Measurements from ENCODE around the gene RER1.

The RER1 gene

GRCh38 chr1:2447276-2448097 is 55.8 kb downstream of the RER1 start:
- no peak for TF ChIP-seq CTCF (conservative IDR thresholded peaks at IDR 0.05; ENCODE audit: low read depth, low read length)
- H3K4me2 ChIP-seq: no peak overlapping the region
- no peaks in the 10 kb centered on the region for H3K36me3 ChIP-seq (ENCODE audit: insufficient read depth)
- no peaks in the 10 kb centered on the region for H3K79me2 ChIP-seq (ENCODE audit: insufficient read depth, low read depth)
- H3K4me3 ChIP-seq (IDR thresholded peaks at IDR 0.05; ENCODE audit: insufficient read depth, low read depth, low read length): no peak overlapping the region
- no peaks in the 10 kb centered on the region for H4K20me1 ChIP-seq (ENCODE audit: insufficient read depth)
- no peak overlapping the region for H2AFZ ChIP-seq (ENCODE audit: low read depth)
- H3K27me3 ChIP-seq (ENCODE audit: insufficient read depth, low read depth): peaks cover 85% of the 10 kb centered on the region
- H3K4me1 ChIP-seq (ENCODE audit: low read depth, poor library complexity, severe bottlenecking): no peaks in the 10 kb centered on the region
- H3K9ac ChIP-seq: no peak overlapping the region
- H3K27ac ChIP-seq: no peak overlapping the region

GRCh38 chr1:2448098-2448445 is 56.4 kb downstream of the RER1 start:
- no peak overlapping the region for H3K27ac ChIP-seq
- H3K4me3 ChIP-seq (IDR thresholded peaks at IDR 0.05; ENCODE audit: insufficient read depth, low read depth, low read length): no peak overlapping the region
- no peak for TF ChIP-seq CTCF (conservative IDR thresholded peaks at IDR 0.05; ENCODE audit: low read depth, low read length)
- no peaks in the 10 kb centered on the region for H4K20me1 ChIP-seq (ENCODE audit: insufficient read depth)
- H3K9ac ChIP-seq: no peak overlapping the region
- H2AFZ ChIP-seq (ENCODE audit: low read depth): no peak overlapping the region
- H3K4me2 ChIP-seq: no peak overlapping the region
- H3K79me2 ChIP-seq (ENCODE audit: insufficient read depth, low read depth): no peaks in the 10 kb centered on the region
- H3K27me3 ChIP-seq (ENCODE audit: insufficient read depth, low read depth): peaks cover 85% of the 10 kb centered on the region
- H3K36me3 ChIP-seq (ENCODE audit: insufficient read depth): no peaks in the 10 kb centered on the region
- H3K4me1 ChIP-seq (ENCODE audit: low read depth, poor library complexity, severe bottlenecking): no peaks in the 10 kb centered on the region

GRCh38 chr1:2449636-2450454 is 58.2 kb downstream of the RER1 start:
- no peak for TF ChIP-seq CTCF (conservative IDR thresholded peaks at IDR 0.05; ENCODE audit: low read depth, low read length)
- H3K36me3 ChIP-seq (ENCODE audit: insufficient read depth): no peaks in the 10 kb centered on the region
- no peak overlapping the region for H3K9ac ChIP-seq
- no peak overlapping the region for H3K27ac ChIP-seq
- H3K4me2 ChIP-seq: no peak overlapping the region
- no peak overlapping the region for H2AFZ ChIP-seq (ENCODE audit: low read depth)
- no peak overlapping the region for H3K4me3 ChIP-seq (IDR thresholded peaks at IDR 0.05; ENCODE audit: insufficient read depth, low read depth, low read length)
- H3K4me1 ChIP-seq (ENCODE audit: low read depth, poor library complexity, severe bottlenecking): no peaks in the 10 kb centered on the region
- peaks cover 91% of the 10 kb centered on the region for H3K27me3 ChIP-seq (ENCODE audit: insufficient read depth, low read depth)
- no peaks in the 10 kb centered on the region for H4K20me1 ChIP-seq (ENCODE audit: insufficient read depth)
- H3K79me2 ChIP-seq (ENCODE audit: insufficient read depth, low read depth): no peaks in the 10 kb centered on the region

- no peak overlapping the region for H2AFZ ChIP-seq (ENCODE audit: low read depth)
- no peak overlapping the region for H3K4me3 ChIP-seq (IDR thresholded peaks at IDR 0.05; ENCODE audit: insufficient read depth, low read depth, low read length)
- H3K27me3 ChIP-seq (ENCODE audit: insufficient read depth, low read depth): peaks cover 93% of the 10 kb centered on the region
- no peak overlapping the region for H3K4me2 ChIP-seq
- H3K9ac ChIP-seq: no peak overlapping the region
- no peaks in the 10 kb centered on the region for H3K4me1 ChIP-seq (ENCODE audit: low read depth, poor library complexity, severe bottlenecking)
- no peak for TF ChIP-seq CTCF (conservative IDR thresholded peaks at IDR 0.05; ENCODE audit: low read depth, low read length)
- H3K79me2 ChIP-seq (ENCODE audit: insufficient read depth, low read depth): no peaks in the 10 kb centered on the region
- H4K20me1 ChIP-seq (ENCODE audit: insufficient read depth): no peaks in the 10 kb centered on the region
- H3K27ac ChIP-seq: no peak overlapping the region
- no peaks in the 10 kb centered on the region for H3K36me3 ChIP-seq (ENCODE audit: insufficient read depth)
Observed at GRCh38 chr1:2451741-2452140, 60.1 kb downstream of the RER1 start.
